GM12878 (cell line): Measurements from ENCODE around the gene TJP1. TPM values are rescaled to one million over a fixed set of nuclear protein-coding genes. Genes with fewer than 3 reads are reported as not detected.

ENCODE experiments used
- ATAC-seq: fragments of 200-7000 bp; cut with Tn5 transposase; 3 replicates; pipeline ENCODE4 v1.9.1; 2020; ENCODE audit warnings: mild to moderate bottlenecking, moderate library complexity
- BruUV-seq: library from RNA; stranded (reverse); fragments of 400-500 nt; replicated peaks from 2 replicates; lab custom pipeline; 2021; lab: Mats Ljungman, UMichigan
- CTCF ChIA-PET: fragments of 300-600 bp; sonication (Branson Sonifier 250); formaldehyde crosslinking; extraction: SDS; loops from one replicate; lab custom pipeline; 2021; ENCODE audit warnings: inconsistent platforms; lab: Yijun Ruan, JAX
- POLR2A ChIA-PET: fragments of 350-600 bp; formaldehyde crosslinking; extraction: SDS; loops from one replicate; lab custom pipeline; 2021; ENCODE audit warnings: inconsistent platforms; lab: Charles Lee
- RAD21 ChIA-PET: fragments of 300-600 bp; sonication (Branson Sonifier 250); formaldehyde crosslinking; loops from one replicate; lab custom pipeline; 2023; ENCODE audit warnings: antibody characterized with exemption; ENCODE audit not compliant: unreplicated experiment; lab: Charles Lee
- SMC1A ChIA-PET: fragments of 300-600 bp; sonication (Branson Sonifier 250); formaldehyde crosslinking; loops from one replicate; lab custom pipeline; 2023; ENCODE audit not compliant: unreplicated experiment, uncharacterized antibody; lab: Charles Lee
- DNase-seq: peaks from one replicate; pipeline ENCODE4 v3.0.0-alpha.2; 2011; ENCODE audit warnings: low read depth, low spot score
- FAIRE-seq: peaks from 3 replicates; lab custom pipeline; 2011; peaks lifted over from hg19 to GRCh38; lab: Jason Lieb, UNC
- H2AFZ ChIP-seq: 2 replicates; pipeline ENCODE4 v1.6.0; 2011; ENCODE audit warnings: low read depth, low read length, control low read depth; ENCODE audit not compliant: control insufficient read depth
- H3K27ac ChIP-seq: 2 replicates; pipeline ENCODE4 v1.5.1; 2011; ENCODE audit warnings: control low read depth; ENCODE audit not compliant: control insufficient read depth, insufficient read depth
- H3K27me3 ChIP-seq, 2 experiments: replicated peaks in 1 of 2; 2 replicates each; pipeline versions ENCODE4 v1.6.0 to v1.6.1; 2011; ENCODE audit warnings: low read length in 1 of 2; ENCODE audit not compliant: control insufficient read depth in 2 of 2, insufficient read depth in 2 of 2
- H3K36me3 ChIP-seq, 2 experiments: 2 replicates each; pipeline ENCODE4 v1.5.1; 2011; ENCODE audit warnings: low read length in 1 of 2; ENCODE audit not compliant: control insufficient read depth in 2 of 2, insufficient read depth in 2 of 2
- H3K4me1 ChIP-seq: 2 replicates; pipeline ENCODE4 v1.6.1; 2011; ENCODE audit warnings: mild to moderate bottlenecking, low read length, moderate library complexity, mixed read lengths; ENCODE audit not compliant: control insufficient read depth, insufficient read depth
- H3K4me2 ChIP-seq: 2 replicates; pipeline ENCODE4 v1.6.0; 2011; ENCODE audit warnings: control low read depth; ENCODE audit not compliant: control insufficient read depth, insufficient read depth
- H3K4me3 ChIP-seq: fragments of 200-600 bp; sonication (generic); 2 replicates; pipeline ENCODE4 v1.5.1; 2016
- H3K79me2 ChIP-seq: 2 replicates; pipeline ENCODE4 v1.6.0; 2011; ENCODE audit warnings: low read length; ENCODE audit not compliant: control insufficient read depth, insufficient read depth
- H3K9ac ChIP-seq: 2 replicates; pipeline ENCODE4 v1.8.0; 2011; ENCODE audit warnings: low read length, control low read depth, mixed read lengths; ENCODE audit not compliant: control insufficient read depth, insufficient read depth
- H3K9me3 ChIP-seq: replicated peaks from 3 replicates; pipeline ENCODE4 v1.5.1; 2011; ENCODE audit warnings: mild to moderate bottlenecking, low read length; ENCODE audit not compliant: control insufficient read depth, insufficient read depth
- H4K20me1 ChIP-seq: 2 replicates; pipeline ENCODE4 v1.6.0; 2011; ENCODE audit not compliant: control insufficient read depth, insufficient read depth
- BHLHE40 ChIP-seq, 2 experiments: fragments of 450-650 bp in 1 of 2; IDR thresholded peaks; 2 replicates each; pipeline ENCODE4 v1.6.1; 2011 to 2017; ENCODE audit warnings: low read depth in 2 of 2, borderline replicate concordance in 1 of 2, improper control_type of control experiment in 1 of 2, low read length in 1 of 2, mild to moderate bottlenecking in 1 of 2
- CBX3 ChIP-seq: fragments of 200-600 bp; sonication (generic); IDR thresholded peaks from 2 replicates; pipeline ENCODE4 v1.6.1; 2016; ENCODE audit warnings: low read depth, borderline replicate concordance
- CEBPZ ChIP-seq: fragments of 150-350 bp; IDR thresholded peaks from 2 replicates; pipeline ENCODE4 v1.6.1; 2016; ENCODE audit warnings: low read depth, low read length
- CHD2 ChIP-seq: IDR thresholded peaks from 2 replicates; pipeline ENCODE4 v1.6.1; 2011; ENCODE audit warnings: low read depth, low read length, improper control_type of control experiment, borderline replicate concordance
- CTCF ChIP-seq, 3 experiments: IDR thresholded peaks in 2 of 3; conservative IDR thresholded peaks in 1 of 3; 2 replicates each; pipeline ENCODE4 v1.5.1; 2011; ENCODE audit warnings: low read depth in 3 of 3, low read length in 3 of 3, mild to moderate bottlenecking in 3 of 3, control low read depth in 2 of 3, moderate library complexity in 2 of 3, inconsistent platforms in 1 of 3, mixed read lengths in 1 of 3; ENCODE audit not compliant: control insufficient read depth in 2 of 3, insufficient read depth in 1 of 3; ENCODE audit errors: extremely low read depth in 1 of 3
- EED ChIP-seq: sonication (generic); IDR thresholded peaks from 2 replicates; pipeline ENCODE4 v1.6.1; 2016; ENCODE audit warnings: antibody characterized with exemption, low read depth
- GABPA ChIP-seq: IDR thresholded peaks from 2 replicates; pipeline ENCODE4 v1.6.1; 2014; ENCODE audit warnings: antibody characterized with exemption, low read depth, mild to moderate bottlenecking, inconsistent platforms
- HDGF ChIP-seq: fragments of 450-650 bp; IDR thresholded peaks from 2 replicates; pipeline ENCODE4 v1.6.1; 2016; ENCODE audit warnings: antibody characterized with exemption
- MEF2A ChIP-seq: IDR thresholded peaks from 2 replicates; pipeline ENCODE4 v1.6.1; 2011; ENCODE audit warnings: low read depth, mild to moderate bottlenecking, low read length, moderate library complexity; ENCODE audit not compliant: insufficient read depth
- POLR2AphosphoS2 ChIP-seq: IDR thresholded peaks from 2 replicates; pipeline ENCODE4 v1.6.1; 2011; ENCODE audit warnings: low read depth, mild to moderate bottlenecking, low read length, improper control_type of control experiment, moderate library complexity
- SIN3A ChIP-seq: IDR thresholded peaks from 2 replicates; pipeline ENCODE4 v1.6.1; 2012; ENCODE audit warnings: low read depth, low read length, improper control_type of control experiment
- STAT1 ChIP-seq: fragments of 450-650 bp; conservative IDR thresholded peaks from 2 replicates; pipeline ENCODE4 v1.6.1; 2014; ENCODE audit warnings: antibody characterized with exemption, mild to moderate bottlenecking
- ZNF384 ChIP-seq: IDR thresholded peaks from 2 replicates; pipeline ENCODE4 v1.6.1; 2012; ENCODE audit warnings: low read depth, mild to moderate bottlenecking, low read length, improper control_type of control experiment, borderline replicate concordance
- WGBS: methylation state at CpG from one replicate; pipeline ENCODE4 v1.1.6; 2016; ENCODE audit warnings: low lambda C conversion rate; ENCODE audit not compliant: insufficient replicate concordance, insufficient coverage; ENCODE audit errors: missing lambda C conversion rate; 5-methylcytosine and 5-hydroxymethylcytosine counted together
- in situ Hi-C: fragments of 300-500 bp; cut with MboI; formaldehyde crosslinking; loops from 9 replicates; pipeline ENCODE4 v1.14.3; 2018; ENCODE audit warnings: mixed read lengths
- intact Hi-C: fragments of 100-400 bp; cut with micrococcal nuclease; formaldehyde crosslinking; loops from one replicate; pipeline ENCODE4 v1.14.2; 2022; ENCODE audit not compliant: unreplicated experiment
- polyA plus RNA-seq, 11 experiments: library from polyadenylated mRNA; depleted of rRNA in 4 of 11; unstranded in 6 of 11; stranded (reverse) in 5 of 11; fragments of >200 nt; fragmentation: Nextera tagmentation in 4 of 11; fragmentation: Illumina TruSeq in 1 of 11; extraction: Ambion mirVana in 4 of 11; extraction: Trizol in 1 of 11; gene quantifications; 1 replicate in 1 of 11; 2 replicates in 10 of 11; pipeline versions ENCODE4 v1.2.1 to v1.2.3, GENCODE V29; 2011 to 2016; ENCODE audit warnings: inconsistent platforms in 2 of 11, missing spikeins in 2 of 11, low read depth in 1 of 11
- total RNA-seq, 4 experiments: library from RNA; depleted of rRNA in 3 of 4; stranded (reverse); fragments of >200 nt in 3 of 4; fragmentation: Illumina TruSeq in 1 of 4; extraction: Trizol in 1 of 4; gene quantifications; 2 replicates each; pipeline versions ENCODE4 v1.2.1 to v1.2.3, GENCODE V29; 2013 to 2021

TJP1 gene
- total and polyA plus RNA-seq, 10 of the 15 experiments (the other 5 are each of a cell fraction or from before 2014, with no cell fraction given) = 0.01 to 0.49 (median 0.08) TPM; not detected in 7

- RAD21 ChIA-PET = no interaction called here
- no peaks in the 10 kb centered on the region for H3K27me3 ChIP-seq
- TF ChIP-seq GABPA (no peak), HDGF (no peak), CTCF (IDR thresholded peaks at IDR 0.05 in 2 of 3, conservative IDR thresholded peaks at IDR 0.05 in 1 of 3; ENCODE audit: control insufficient read depth in 2 of 3, extremely low read depth in 1 of 3, insufficient read depth in 1 of 3, low read depth in 3 of 3, low read length in 3 of 3) (no peak), ZNF384 (no peak), STAT1 (no peak), CHD2 (no peak), CBX3 (no peak), BHLHE40 (IDR thresholded peaks at IDR 0.05; ENCODE audit: borderline replicate concordance in 1 of 2, low read depth in 2 of 2, low read length in 1 of 2) (no peak), EED (no peak), CEBPZ (no peak), SIN3A (no peak), MEF2A (no peak), POLR2AphosphoS2 (no peak)
- TF ChIP-seq, all 136 proteins: peak for 0
- H3K4me3 ChIP-seq = no peak overlapping the region
- ChIA-PET SMC1A (no interaction called here), CTCF (no interaction called here), POLR2A (no interaction called here)
- DNase-seq (no peak), FAIRE-seq (no peak), ATAC-seq (no peak)
- in situ Hi-C loops = no loop called here
- no peaks in the 10 kb centered on the region for H3K4me1 ChIP-seq
- H3K79me2 ChIP-seq = no peaks in the 10 kb centered on the region
- H2AFZ ChIP-seq = no peak overlapping the region
- WGBS = 57% methylated on average over 7 of the region's 7 CpGs
- intact Hi-C loops = loop anchor here (10.0 kb wide), 1 partner anchor 55 kb away; no protein-coding TSS in a partner anchor
- no peaks in the 10 kb centered on the region for H4K20me1 ChIP-seq
- no peak overlapping the region for H3K9ac ChIP-seq
- no peaks in the 10 kb centered on the region for H3K36me3 ChIP-seq
- H3K27ac ChIP-seq = no peak overlapping the region
- no TSS peak for BruUV-seq
- H3K4me2 ChIP-seq = no peak overlapping the region
- H3K9me3 ChIP-seq = no peaks in the 10 kb centered on the region
Measured at GRCh38 chr15:29849716-29850115, 27.4 kb upstream of the TJP1 start.
